Astrocyte of the cerebellum (primary cell): ENCODE data around the gene GNAI2.
"Not testable (repeated sequence)": the region's sequence is repeated elsewhere in the genome, so short reads cannot be mapped to it uniquely, and the experiment has no call there.

Experiments used
- DNase-seq: peaks from one replicate; pipeline ENCODE4 v3.0.0-alpha.2; 2011; ENCODE audit warnings: low read depth
- H3K4me3 ChIP-seq: 2 replicates; pipeline ENCODE4 v1.5.1; 2011; ENCODE audit warnings: mild to moderate bottlenecking, low read depth, low read length, moderate library complexity
- in situ Hi-C: cut with HindIII; loops from 2 replicates; pipeline ENCODE4 v1.10.0; 2017; ENCODE audit warnings: low sequenced_read_pairs
- TF ChIP-seq, protein P1 (sequence below): IDR thresholded peaks from 2 replicates; pipeline ENCODE4 v1.5.1; 2012; ENCODE audit warnings: low read length, low read depth, moderate library complexity, mild to moderate bottlenecking; ENCODE audit errors: missing control alignments

The GNAI2 gene

GRCh38 chr3:50278123-50278879, 42.3 kb downstream of the GNAI2 start:
- no peak overlapping the region for H3K4me3 ChIP-seq
- TF ChIP-seq, protein P1, sequence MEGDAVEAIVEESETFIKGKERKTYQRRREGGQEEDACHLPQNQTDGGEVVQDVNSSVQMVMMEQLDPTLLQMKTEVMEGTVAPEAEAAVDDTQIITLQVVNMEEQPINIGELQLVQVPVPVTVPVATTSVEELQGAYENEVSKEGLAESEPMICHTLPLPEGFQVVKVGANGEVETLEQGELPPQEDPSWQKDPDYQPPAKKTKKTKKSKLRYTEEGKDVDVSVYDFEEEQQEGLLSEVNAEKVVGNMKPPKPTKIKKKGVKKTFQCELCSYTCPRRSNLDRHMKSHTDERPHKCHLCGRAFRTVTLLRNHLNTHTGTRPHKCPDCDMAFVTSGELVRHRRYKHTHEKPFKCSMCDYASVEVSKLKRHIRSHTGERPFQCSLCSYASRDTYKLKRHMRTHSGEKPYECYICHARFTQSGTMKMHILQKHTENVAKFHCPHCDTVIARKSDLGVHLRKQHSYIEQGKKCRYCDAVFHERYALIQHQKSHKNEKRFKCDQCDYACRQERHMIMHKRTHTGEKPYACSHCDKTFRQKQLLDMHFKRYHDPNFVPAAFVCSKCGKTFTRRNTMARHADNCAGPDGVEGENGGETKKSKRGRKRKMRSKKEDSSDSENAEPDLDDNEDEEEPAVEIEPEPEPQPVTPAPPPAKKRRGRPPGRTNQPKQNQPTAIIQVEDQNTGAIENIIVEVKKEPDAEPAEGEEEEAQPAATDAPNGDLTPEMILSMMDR: no peak
- DNase-seq: no peak
- in situ Hi-C loops: no loop called here

DNA sequence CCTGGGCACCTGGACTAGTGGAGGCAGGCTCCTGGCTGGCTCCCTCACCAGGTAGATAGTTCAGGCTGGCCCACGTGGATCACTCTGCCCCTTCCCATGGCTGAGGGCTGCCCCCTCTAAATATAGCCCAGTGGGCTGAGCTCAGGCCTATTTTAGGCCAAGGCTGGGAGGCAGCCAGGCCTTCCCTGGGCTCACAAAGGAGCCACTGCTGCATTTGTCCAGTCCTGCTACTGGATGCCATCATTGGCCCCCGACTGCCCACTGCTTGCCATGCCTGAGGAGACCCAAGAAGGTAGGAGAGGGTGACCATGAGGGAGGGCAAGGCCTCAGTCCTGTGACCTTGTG, 42.8 kb downstream of the GNAI2 start, which contains the start of gene LSMEM2:
Gene LSMEM2 (plus strand): TSS at position 208 of the 345 bp plus-strand sequence. CDS start 27 bp downstream, at position 235.
- DNase-seq: no peak
- TF ChIP-seq, protein P1: no peak
- in situ Hi-C loops: no loop called here
- H3K4me3 ChIP-seq: no peak within 1 kb of the TSS

GRCh38 chr3:50279255-50280016, 43.4 kb downstream of the GNAI2 start:
- DNase-seq: no peak
- H3K4me3 ChIP-seq: no peak overlapping the region
- TF ChIP-seq, protein P1: no peak
- in situ Hi-C loops: no loop called here

GRCh38 chr3:50284121-50284520, 48.1 kb downstream of the GNAI2 start:
- H3K4me3 ChIP-seq, DNase-seq, in situ Hi-C loops: not testable (repeated sequence)

GRCh38 chr3:50286322-50287227, 50.6 kb downstream of the GNAI2 start:
- TF ChIP-seq, protein P1: no peak
- in situ Hi-C loops: no loop called here
- no peak for DNase-seq
- no peak overlapping the region for H3K4me3 ChIP-seq

DNA sequence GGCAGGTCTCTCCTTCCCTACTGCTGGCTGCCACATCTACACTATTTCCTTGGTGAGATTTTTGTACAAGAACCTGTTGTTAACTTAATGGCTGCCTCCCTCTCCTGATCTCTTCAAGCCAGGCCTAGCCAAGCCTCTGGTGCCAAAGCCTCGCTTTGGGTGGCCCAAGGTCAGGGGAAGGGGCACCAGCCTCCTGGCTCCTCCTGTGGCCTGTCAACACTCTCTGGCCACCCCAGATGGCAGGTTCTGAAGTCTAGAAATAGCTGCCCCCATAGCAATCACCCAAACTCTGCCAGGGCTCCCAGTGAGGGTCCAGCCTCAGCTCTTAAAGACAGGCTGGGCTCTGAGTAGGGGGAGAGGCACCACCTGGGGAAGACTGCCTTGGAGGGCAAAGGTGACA, 51.3 kb downstream of the GNAI2 start:
- H3K4me3 ChIP-seq: no peak overlapping the region
- TF ChIP-seq, protein P1: no peak
- no peak for DNase-seq
- in situ Hi-C loops: no loop called here
